Forelimb muscle (tissue), 1 donor: ENCODE results near the gene EXOC1. TPM values are rescaled to one million over a fixed set of nuclear protein-coding genes. Genes with fewer than 3 reads are reported as not detected.

Experiments
- DNase-seq: peaks from one replicate; pipeline ENCODE4 v3.0.0-alpha.2; 2013; ENCODE audit warnings: low read depth
- polyA plus RNA-seq: library from polyadenylated mRNA; unstranded; fragments of 120-200 nt; gene quantifications from one replicate; pipeline ENCODE4 v1.2.1, GENCODE V29; 2013; ENCODE audit not compliant: insufficient read length

Gene EXOC1
- polyA plus RNA-seq, 1 donor: 27.5 TPM

GRCh38 chr4:55851885-55852284 is 1.6 kb upstream of the EXOC1 start:
- no peak for DNase-seq

- no peak for DNase-seq
These were observed 681 bp downstream of the EXOC1 start for GRCh38 chr4:55854129-55854528.

- DNase-seq: no peak
These were observed 4.1 kb downstream of the EXOC1 start for GRCh38 chr4:55857586-55857985.

GRCh38 chr4:55859711-55860110 is 6.3 kb downstream of the EXOC1 start:
- no peak for DNase-seq

- no peak for DNase-seq
These were observed 11.3 kb downstream of the EXOC1 start for GRCh38 chr4:55864577-55865223.

DNA sequence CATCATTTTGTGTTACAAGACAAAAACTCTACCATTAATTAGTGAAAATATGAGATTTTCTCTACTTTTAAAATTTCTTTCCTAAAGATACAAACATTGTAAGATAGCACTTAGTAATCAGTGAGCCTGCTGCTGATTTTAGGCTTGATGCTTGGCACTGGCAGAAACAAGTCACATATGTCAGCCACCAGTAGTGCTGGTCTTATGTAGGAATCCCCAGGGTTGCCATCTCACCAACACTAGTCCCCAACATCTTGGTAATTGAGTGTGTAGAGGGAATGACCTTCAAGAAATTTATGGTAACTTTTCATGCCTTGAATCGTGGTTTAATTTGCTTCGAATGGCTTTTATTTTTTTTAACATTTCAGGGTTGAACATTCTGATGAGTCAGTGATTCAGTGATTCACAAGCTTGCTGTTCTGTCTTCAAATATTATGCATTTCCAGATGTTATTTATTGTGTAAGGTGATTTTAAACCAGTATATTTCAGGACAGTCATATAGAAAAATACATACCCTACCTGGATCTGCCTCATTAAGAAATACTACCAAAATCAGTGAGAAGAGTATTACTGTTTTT is 11.9 kb downstream of the EXOC1 start:
- DNase-seq: no peak

- DNase-seq: no peak
These were observed 13.0 kb downstream of the EXOC1 start for GRCh38 chr4:55866290-55866907.

DNA sequence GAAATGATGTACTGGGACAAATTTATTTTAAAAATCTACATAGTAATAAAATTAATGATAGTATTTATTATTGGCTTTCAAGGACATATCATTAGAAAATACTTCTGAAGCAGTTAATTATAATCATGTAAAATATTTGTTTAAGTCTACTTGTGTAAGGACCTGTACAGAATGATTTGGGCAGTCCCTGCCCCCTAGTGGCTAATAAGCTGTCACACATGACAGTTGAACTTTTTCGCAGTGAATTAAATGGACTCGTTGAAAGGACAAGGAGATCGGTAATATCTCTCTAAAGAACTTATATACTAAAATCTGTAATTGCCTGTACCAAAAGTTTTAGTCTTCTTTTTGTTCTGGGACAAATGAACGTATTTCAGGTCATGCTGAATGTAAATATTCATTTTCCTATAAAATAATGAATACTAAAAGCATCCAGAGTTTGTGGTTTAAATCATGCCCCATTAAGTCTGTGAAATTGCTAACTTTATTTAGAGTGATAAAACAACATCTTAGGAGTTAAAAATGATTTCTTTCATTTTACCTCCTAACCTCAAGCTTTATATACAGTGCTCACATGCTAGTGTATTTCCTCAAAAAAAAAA is 13.6 kb downstream of the EXOC1 start:
- peak; percentile 22 for DNase-seq

GRCh38 chr4:55868581-55869090 is 15.2 kb downstream of the EXOC1 start:
- DNase-seq: no peak

- no peak for DNase-seq
These were observed 17.9 kb downstream of the EXOC1 start for GRCh38 chr4:55871299-55871800.

DNA sequence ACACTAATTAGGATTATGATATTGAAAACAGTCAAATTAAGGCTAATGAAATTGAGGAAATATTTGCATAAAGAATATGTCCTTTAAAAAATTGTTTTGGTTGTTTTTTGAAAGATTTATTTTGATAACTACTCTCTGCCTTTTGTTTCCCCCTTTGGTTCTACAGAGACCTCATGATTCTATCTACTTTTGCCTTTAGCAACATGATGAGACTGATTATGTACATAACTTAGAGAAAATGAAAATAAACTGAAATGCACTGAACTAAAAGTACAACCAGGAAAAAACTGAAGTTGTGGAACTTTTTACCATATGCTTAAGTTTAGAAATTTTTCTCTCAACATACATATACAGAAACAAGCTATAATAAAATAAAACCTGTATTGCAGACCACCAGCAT is 21.4 kb downstream of the EXOC1 start:
- DNase-seq: no peak

DNA sequence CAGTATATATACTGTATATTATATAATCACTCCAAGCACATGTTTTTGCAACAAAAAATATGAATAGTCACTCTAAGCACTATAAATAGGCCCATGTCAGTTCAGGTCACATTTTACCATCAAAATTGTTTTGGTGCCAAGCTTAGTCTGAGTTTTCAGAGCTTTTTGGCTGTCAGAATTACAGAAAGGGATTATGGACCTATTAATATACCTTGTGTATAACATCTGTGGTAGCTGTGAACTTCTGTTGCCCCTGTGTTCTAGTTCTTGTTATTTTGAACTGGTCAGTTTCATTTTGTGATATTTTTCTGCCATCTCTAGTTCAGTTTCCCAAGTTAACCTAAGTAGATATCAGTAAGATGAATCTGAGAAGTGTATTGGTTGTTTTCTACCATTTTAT is 22.9 kb downstream of the EXOC1 start:
- DNase-seq: no peak

DNA sequence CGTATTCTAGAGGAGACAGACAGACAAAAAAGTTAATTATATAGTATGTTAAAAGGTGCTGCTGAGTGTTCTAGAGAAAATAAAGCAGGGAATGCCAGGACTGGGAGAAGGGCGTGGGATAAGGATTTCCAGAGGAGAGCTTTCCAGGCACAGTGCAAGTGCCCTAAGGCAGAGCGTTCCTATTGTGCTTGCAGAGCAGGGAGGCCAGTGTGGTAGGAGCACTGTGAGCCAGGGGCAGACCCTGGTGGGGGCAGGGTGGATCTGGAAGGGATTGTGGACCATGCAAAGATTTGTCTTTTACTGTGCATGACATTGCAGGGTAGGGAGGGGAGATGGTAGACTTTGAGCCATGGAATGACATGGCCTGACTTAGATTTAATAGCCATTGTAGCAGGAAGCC is 25.8 kb downstream of the EXOC1 start:
- no peak for DNase-seq

DNA sequence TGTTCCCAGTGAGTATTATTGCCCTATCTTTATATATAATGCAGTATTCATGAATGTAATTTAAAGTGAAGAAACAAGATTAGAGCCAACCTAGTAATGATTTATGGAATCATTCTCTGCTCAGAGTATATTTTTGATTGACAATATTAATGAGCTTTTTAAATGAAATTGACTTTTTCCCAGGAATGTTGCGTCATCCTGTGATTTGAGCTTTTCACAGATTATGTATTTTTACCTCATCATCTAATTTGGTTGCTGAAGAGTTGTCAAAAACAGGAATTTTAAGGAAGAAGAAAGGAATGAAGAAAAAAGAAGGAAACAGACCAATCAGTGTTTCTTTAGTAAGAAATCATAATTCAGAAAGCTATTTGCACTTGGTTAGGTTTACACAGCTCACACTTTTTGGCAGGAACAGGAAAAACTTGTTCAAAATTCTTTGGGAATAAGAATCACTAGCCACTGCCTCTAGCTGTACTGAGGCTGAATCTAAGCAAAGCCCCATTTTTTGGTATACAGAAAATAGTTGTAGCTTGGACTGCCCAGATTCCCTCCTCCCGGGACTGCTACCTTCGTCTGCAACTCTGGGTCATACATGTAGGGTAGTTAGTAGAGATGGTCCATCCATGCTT is 27.3 kb downstream of the EXOC1 start:
- no peak for DNase-seq

DNA sequence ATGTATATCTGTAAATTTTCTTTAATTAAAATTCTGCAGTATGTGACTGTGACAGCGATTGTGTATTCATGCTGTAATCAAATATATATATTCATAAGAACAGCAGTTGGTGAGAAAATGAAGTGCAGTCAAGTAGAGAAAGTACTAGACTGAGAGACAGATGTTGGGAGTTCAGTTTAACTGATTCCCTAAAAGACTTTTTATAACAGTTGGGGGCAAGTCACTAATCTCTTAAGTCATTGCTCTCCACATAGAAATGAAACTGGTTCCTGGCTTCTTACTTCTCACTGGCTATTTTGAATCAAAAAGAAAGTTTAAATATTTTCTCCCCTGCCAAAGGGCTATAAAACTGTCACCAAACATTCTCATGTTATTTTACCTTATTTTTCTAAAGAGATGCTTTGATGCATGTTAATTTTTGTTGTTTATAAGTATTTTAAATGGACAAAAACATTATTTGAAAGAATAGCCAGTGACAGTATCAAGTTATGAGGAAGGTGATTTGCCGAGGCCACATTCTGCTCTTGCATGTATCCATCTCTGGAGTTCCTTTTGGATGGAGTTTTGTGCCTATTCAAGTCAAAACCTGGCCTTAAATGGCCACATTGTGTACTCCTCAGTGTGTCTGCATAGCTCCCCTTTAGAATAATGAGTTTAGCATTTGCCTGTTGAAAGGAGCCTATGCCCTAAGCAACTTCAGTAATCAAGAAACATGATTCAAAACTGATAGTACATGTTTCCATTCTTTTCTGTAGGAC is 30.8 kb downstream of the EXOC1 start:
- DNase-seq: no peak

DNA sequence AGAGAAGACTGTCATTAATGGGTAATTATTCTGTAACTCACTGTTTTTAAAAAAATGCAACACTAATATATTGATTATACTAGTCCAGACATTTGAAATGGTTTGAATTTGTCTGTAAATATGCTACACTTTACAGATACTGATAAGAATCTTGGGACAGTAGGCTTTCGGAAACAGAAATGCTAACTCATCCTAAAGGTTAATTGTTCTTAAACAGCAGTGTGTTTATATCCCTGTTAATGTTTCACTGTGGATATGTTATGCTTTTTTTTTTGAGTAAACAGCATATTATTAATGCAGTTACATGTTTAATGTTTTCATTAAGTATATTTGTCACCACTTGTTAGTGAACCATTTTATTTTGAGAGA is 31.4 kb downstream of the EXOC1 start:
- DNase-seq: no peak

DNA sequence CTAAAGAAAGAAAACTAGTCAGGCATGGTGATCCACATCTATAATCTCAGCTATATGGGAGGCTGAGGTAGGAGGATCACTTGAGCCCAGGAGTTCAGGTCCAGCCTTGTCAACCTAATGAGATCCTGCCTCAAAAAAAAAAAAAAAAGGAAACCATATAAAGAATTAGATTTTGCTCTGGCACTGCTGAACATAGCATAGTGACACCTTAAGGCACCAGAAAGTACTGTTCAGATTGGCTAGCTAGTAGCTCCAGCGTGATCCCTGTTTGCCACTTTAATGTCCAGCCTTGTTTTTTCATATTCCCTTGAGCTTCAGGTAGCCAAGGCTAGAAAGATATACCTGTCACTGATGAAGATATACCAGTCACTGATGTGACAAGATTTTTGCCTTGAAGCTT is 34.1 kb downstream of the EXOC1 start:
- no peak for DNase-seq

DNA sequence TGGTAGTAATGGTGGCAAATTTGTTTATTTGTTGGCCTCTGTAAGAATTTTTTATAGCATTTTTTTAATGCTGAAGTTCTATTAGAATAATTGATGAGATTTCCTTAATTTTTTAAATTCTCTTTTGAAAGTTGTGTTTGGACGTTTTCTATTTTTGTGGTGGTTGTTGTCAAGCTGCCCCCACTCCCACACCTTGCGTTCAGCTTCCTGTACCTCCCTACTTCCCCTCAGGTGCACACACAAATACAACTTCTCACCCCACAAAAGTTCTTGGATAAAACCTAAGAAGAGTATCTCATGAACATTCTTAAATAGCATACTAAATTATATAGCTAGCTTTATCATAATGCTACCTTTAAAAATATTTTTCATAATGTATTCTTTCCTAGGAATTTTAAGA is 38.7 kb downstream of the EXOC1 start:
- DNase-seq: no peak

GRCh38 chr4:55896622-55897021 is 43.2 kb downstream of the EXOC1 start:
- no peak for DNase-seq

GRCh38 chr4:55902677-55903076 is 49.2 kb downstream of the EXOC1 start:
- no peak for DNase-seq

GRCh38 chr4:55903577-55903976 is 50.1 kb downstream of the EXOC1 start:
- no peak for DNase-seq

DNA sequence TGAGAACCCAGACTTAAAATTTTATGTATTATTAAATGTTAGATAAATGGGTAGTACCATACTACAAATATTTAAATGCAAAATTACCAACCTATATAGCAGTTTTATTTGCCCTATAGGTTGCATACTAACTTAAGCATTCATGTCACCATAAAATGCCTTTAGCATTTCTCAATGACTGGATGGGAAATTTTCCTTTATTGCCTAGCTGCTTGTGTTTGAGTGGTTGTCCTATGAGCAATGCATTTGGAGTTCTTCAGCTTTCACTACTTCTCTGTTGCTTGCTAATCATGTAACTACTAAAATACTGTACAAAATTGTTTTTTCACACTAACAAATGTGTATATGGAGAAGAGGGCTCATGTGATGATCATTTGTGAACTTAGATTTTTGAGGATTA is 51.1 kb downstream of the EXOC1 start:
- no peak for DNase-seq
